ENCODE data around the gene LMF2. TPM values are rescaled to one million over a fixed set of nuclear protein-coding genes. Genes with fewer than 3 reads are reported as not detected.
A peak's percentile ranks its signal among the peaks of the same experiment; 100 is the strongest.

LMF2 gene
- total RNA-seq, 1 experiment from 2014 or later = 42.4 TPM

DNA sequence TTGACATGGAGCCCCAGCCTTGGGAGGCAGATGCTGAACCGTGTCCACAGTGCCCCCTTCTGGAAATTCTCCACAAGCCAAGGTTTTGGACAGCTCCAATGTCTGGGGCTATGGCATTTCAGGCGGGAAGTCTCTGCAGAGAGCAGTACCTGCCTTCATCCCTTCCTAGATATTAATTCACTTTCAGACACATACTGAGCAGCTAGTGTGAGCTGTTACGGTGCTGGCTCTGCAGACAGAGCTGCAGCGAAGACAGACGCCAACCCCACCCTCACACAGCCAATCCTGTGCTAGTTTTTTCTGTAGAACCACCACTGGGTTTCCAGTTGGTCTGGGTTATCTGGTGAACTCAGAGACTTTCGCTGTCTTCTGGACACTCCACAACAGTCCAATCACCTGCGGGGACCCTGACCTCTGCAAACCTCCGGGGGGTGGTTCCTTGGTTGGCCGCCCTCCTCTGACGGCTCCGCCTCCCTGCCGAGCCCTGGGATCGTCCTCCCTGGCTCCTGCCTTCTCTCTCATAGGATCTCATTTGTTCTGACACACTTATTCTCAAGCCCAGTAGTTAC, 9.1 kb downstream of the LMF2 start:
- ChIA-PET CTCF (interaction anchor here (0.7 to 0.9 kb wide), 2 partner anchors 33 to 67 kb away, joined by 3 to 5 read pairs; no protein-coding TSS in a partner anchor), POLR2A (ENCODE audit: unreplicated experiment) (no interaction called here)
- Histone ChIP-seq H3F3A (ENCODE audit: low read length, unreplicated experiment) (no peaks in the 10 kb centered on the region), H3K9ac (ENCODE audit: low read length) (no peak overlapping the region), H3K79me2 (ENCODE audit: low read length) (no peaks in the 10 kb centered on the region), H3K27ac (ENCODE audit: low read length) (no peak overlapping the region), H3K9me2 (replicated peaks; ENCODE audit: low read length) (no peaks in the 10 kb centered on the region), H3K36me3 (ENCODE audit: low read depth, low read length) (no peaks in the 10 kb centered on the region), H4K20me1 (ENCODE audit: low read length) (no peaks in the 10 kb centered on the region), H3K4me3 (ENCODE audit: low read length) (no peak overlapping the region), H3K4me1 (ENCODE audit: insufficient read depth, low read length) (no peaks in the 10 kb centered on the region), H3K9me3 (ENCODE audit: low read length) (no peaks in the 10 kb centered on the region), H3K27me3 (ENCODE audit: low read length) (no peaks in the 10 kb centered on the region), H3K4me2 (ENCODE audit: low read length) (no peak overlapping the region), H2AFZ (ENCODE audit: low read length) (no peak overlapping the region)
- intact Hi-C loops (cut with micrococcal nuclease) = no loop called here
- DNase-seq (peak; percentile 63), ATAC-seq (peak; percentile 81)
- no peak for TF ChIP-seq EZH2phosphoT487 (IDR thresholded peaks at IDR 0.05; ENCODE audit: borderline replicate concordance, low read length)
- TF ChIP-seq, protein P1, sequence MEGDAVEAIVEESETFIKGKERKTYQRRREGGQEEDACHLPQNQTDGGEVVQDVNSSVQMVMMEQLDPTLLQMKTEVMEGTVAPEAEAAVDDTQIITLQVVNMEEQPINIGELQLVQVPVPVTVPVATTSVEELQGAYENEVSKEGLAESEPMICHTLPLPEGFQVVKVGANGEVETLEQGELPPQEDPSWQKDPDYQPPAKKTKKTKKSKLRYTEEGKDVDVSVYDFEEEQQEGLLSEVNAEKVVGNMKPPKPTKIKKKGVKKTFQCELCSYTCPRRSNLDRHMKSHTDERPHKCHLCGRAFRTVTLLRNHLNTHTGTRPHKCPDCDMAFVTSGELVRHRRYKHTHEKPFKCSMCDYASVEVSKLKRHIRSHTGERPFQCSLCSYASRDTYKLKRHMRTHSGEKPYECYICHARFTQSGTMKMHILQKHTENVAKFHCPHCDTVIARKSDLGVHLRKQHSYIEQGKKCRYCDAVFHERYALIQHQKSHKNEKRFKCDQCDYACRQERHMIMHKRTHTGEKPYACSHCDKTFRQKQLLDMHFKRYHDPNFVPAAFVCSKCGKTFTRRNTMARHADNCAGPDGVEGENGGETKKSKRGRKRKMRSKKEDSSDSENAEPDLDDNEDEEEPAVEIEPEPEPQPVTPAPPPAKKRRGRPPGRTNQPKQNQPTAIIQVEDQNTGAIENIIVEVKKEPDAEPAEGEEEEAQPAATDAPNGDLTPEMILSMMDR (conservative IDR thresholded peaks at IDR 0.05; ENCODE audit: low read depth, low read length) = peak; percentile 59
- BruUV-seq (replicated peaks) = no TSS peak

DNA sequence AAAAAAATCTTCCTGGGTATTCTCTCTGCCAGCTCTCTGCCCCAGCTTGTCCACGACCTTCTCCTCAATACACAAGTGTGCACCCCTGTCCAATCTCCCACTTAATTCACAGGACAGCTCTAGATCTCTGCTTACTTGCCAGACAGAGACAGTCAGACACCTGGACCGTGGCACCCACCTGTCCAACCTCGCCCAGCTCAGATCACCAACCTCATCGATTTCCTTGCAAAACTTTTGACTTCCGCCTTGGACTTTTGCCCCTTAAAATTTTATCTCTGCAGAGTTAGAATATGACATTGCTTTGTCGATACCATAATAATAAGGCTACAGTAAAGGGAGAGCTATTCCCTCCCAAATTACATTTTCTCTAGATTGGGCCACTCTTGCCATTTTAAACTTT, 10.4 kb downstream of the LMF2 start:
- intact Hi-C loops (cut with micrococcal nuclease) = no loop called here
- Histone ChIP-seq H3K27me3 (ENCODE audit: low read length) (no peaks in the 10 kb centered on the region), H3K36me3 (ENCODE audit: low read depth, low read length) (no peaks in the 10 kb centered on the region), H3K9ac (ENCODE audit: low read length) (no peak overlapping the region), H3K9me3 (ENCODE audit: low read length) (no peaks in the 10 kb centered on the region), H3K4me1 (ENCODE audit: insufficient read depth, low read length) (no peaks in the 10 kb centered on the region), H3K27ac (ENCODE audit: low read length) (no peak overlapping the region), H2AFZ (ENCODE audit: low read length) (no peak overlapping the region), H3F3A (ENCODE audit: low read length, unreplicated experiment) (no peaks in the 10 kb centered on the region), H3K4me3 (ENCODE audit: low read length) (no peak overlapping the region), H3K4me2 (ENCODE audit: low read length) (no peak overlapping the region), H4K20me1 (ENCODE audit: low read length) (no peaks in the 10 kb centered on the region), H3K79me2 (ENCODE audit: low read length) (no peaks in the 10 kb centered on the region), H3K9me2 (replicated peaks; ENCODE audit: low read length) (no peaks in the 10 kb centered on the region)
- ChIA-PET CTCF (interaction anchor here (0.6 to 0.7 kb wide), 2 partner anchors 124 to 298 kb away, joined by 3 to 4 read pairs; no protein-coding TSS in a partner anchor), POLR2A (ENCODE audit: unreplicated experiment) (interaction anchor here (1.6 kb wide), 1 partner anchor 11 kb away, joined by 5 read pairs; the partner anchor contains the start of gene LMF2)
- DNase-seq (no peak), ATAC-seq (no peak)
- TF ChIP-seq, protein P1 (conservative IDR thresholded peaks at IDR 0.05; ENCODE audit: low read depth, low read length) = no peak
- TF ChIP-seq EZH2 (IDR thresholded peaks at IDR 0.05; ENCODE audit: low read length, unreplicated experiment) (no peak), EZH2phosphoT487 (IDR thresholded peaks at IDR 0.05; ENCODE audit: borderline replicate concordance, low read length) (no peak)
- BruUV-seq (replicated peaks) = no TSS peak

DNA sequence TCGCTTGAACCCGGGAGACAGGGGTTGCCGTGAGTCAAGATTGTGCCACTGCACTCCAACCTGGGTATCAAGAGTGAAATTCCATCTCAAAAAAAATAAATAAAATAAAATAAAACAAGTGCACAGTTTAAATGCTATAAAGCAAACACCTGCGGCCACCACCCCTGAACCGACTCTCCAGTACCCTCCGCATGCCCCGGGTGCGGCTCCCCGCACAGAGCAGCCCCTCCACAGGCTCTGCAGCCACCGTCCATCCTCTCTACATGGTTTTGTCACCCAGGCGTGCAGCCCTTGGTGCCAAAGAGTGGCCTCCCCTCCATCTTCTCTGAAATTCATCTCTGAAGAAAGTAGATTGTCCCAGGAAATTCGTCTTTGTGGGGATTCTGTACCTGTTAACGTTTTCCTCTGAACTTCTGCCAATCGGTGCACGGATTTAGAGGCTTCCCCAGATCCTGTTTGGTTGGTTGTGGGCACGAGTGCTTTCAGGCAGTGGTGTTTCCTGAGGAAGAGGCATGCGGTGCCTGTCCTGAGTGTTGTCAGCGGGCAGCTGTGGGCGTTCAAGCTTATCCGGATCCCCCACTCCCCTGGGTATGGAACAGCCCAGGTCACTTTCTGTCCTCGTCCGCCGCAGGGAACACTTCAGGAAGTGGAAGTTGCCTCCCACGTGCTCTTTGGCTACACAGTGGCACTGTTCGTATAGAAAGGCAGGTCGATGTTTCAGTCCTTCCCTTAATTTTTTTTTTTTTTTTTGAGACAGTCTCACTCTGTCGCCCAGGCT, 16.8 kb downstream of the LMF2 start:
- H3K9ac ChIP-seq (ENCODE audit: low read length) = no peak overlapping the region
- no peak for TF ChIP-seq EZH2phosphoT487 (IDR thresholded peaks at IDR 0.05; ENCODE audit: borderline replicate concordance, low read length)
- no peaks in the 10 kb centered on the region for H3F3A ChIP-seq (ENCODE audit: low read length, unreplicated experiment)
- H3K4me1 ChIP-seq (ENCODE audit: insufficient read depth, low read length) = no peaks in the 10 kb centered on the region
- DNase-seq = no peak
- H3K36me3 ChIP-seq (ENCODE audit: low read depth, low read length) = no peaks in the 10 kb centered on the region
- no peaks in the 10 kb centered on the region for H4K20me1 ChIP-seq (ENCODE audit: low read length)
- BruUV-seq (replicated peaks) = no TSS peak
- no peaks in the 10 kb centered on the region for H3K9me2 ChIP-seq (replicated peaks; ENCODE audit: low read length)
- H2AFZ ChIP-seq (ENCODE audit: low read length) = no peak overlapping the region
- no peak overlapping the region for H3K27ac ChIP-seq (ENCODE audit: low read length)
- ATAC-seq = no peak
- no peak overlapping the region for H3K4me3 ChIP-seq (ENCODE audit: low read length)
- H3K4me2 ChIP-seq (ENCODE audit: low read length) = no peak overlapping the region
- H3K79me2 ChIP-seq (ENCODE audit: low read length) = no peaks in the 10 kb centered on the region
- POLR2A ChIA-PET (ENCODE audit: unreplicated experiment) = no interaction called here
- no peaks in the 10 kb centered on the region for H3K9me3 ChIP-seq (ENCODE audit: low read length)
- H3K27me3 ChIP-seq (ENCODE audit: low read length) = no peaks in the 10 kb centered on the region
- intact Hi-C loops (cut with micrococcal nuclease) = no loop called here
- CTCF ChIA-PET = no interaction called here
